GM18502 (cell line): ENCODE measurements around the gene AMIGO1.
"Not testable (repeated sequence)": the region's sequence is repeated elsewhere in the genome, so short reads cannot be mapped to it uniquely, and the experiment has no call there.

ENCODE experiments used
- ATAC-seq: cut with Tn5 transposase; IDR thresholded peaks from one replicate; pipeline ENCODE4 v1.9.1; 2021; ENCODE audit warnings: mild to moderate bottlenecking; ENCODE audit not compliant: unreplicated experiment, poor library complexity

Gene AMIGO1

GRCh38 chr1:109488201-109488600, 21.3 kb downstream of the AMIGO1 start:
- no peak for ATAC-seq

DNA sequence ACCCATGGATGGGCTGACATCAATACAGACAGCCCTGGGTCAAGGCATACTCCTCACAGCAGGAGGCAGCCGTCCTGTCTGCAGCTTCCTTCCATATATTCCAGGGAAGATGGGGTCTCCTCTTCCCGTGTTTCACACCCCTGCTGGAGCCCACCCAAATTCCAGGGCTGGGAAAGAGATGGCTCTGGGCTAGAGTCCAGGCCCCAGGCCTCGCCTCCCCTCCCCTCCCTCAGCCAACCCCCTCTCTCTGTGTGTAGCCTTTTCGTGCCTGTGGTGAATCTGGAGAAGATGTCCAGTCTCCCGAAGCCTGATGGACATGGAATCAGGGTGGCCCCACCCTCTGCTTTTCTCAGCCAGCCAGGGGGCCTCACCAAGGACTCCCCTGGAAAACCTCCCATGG, 22.3 kb downstream of the AMIGO1 start:
- ATAC-seq, result no peak

- ATAC-seq, result no peak
Measured at GRCh38 chr1:109485001-109485400, 24.5 kb downstream of the AMIGO1 start.

GRCh38 chr1:109484519-109484975, 25.0 kb downstream of the AMIGO1 start:
- peak; percentile 6 for ATAC-seq

DNA sequence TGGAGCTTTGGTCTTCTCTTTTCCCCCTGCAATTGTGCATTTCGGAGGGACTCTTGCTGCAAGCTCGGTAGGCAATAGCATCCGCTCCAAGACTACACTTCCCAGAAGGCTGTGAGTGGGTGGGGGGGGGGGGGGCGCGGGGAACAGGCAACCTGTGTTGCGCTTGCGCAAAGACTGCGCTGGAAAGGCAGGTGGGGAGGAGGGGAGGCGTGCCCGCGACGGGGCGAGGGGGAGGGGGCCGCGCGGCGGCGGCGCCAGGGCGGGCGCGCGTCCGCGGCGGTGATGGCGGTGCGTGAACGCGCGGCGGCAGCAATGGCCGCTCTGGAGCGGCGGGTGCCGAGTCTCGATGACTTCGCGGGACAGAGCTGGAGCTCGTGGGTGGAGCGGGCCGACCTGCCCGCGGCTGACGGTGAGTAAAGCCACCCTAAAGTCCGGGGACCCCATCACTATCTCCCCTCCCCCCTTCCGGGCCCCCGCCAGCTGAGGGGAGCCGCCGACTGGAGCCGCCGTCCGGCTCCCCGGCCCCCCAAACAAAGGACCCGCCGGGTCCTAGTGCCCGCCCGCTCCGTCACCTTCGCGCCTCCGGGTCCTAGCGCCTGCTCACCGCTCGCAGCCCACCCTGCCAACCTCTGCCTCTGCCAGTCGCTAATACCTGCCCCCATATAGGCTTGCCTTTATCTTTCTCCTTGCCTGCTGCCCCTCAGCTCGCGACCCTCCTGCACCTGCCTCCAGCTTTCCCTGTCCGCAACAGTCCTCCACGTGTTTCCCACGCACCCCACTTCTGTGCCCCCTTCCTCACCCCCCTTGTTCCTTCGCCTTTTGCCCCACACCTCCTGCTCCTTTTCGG, 25.6 kb downstream of the AMIGO1 start, which contains the start of gene ATXN7L2:
TSS of gene ATXN7L2 (plus strand) at position 234 of the 847 bp plus-strand sequence. CDS start at position 283, 49 bp downstream.
- peak; percentile 79 for ATAC-seq

GRCh38 chr1:109482791-109483671, 26.5 kb downstream of the AMIGO1 start:
- ATAC-seq, result peak; percentile 17

DNA sequence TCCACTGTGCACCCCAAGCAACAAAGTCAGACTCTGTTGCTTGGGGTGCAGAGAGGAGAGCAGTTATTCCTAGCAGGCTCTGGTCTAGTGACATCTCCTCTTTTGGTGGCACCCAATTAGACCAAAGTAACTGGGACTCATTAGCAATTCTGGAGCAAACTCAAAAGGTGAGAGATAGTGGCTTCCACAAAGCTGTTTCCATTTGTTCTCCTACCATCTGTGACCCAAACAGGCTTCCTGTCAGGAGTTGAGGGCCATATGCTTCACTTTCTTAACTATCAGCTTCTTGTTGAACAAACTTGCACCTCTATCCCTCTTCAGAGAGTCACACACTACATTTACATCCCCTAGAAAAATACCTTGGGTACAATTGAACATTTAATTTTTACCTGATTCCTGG, 27.3 kb downstream of the AMIGO1 start:
- ATAC-seq, result no peak

- no peak for ATAC-seq
Measured at GRCh38 chr1:109481646-109482045, 27.9 kb downstream of the AMIGO1 start.

DNA sequence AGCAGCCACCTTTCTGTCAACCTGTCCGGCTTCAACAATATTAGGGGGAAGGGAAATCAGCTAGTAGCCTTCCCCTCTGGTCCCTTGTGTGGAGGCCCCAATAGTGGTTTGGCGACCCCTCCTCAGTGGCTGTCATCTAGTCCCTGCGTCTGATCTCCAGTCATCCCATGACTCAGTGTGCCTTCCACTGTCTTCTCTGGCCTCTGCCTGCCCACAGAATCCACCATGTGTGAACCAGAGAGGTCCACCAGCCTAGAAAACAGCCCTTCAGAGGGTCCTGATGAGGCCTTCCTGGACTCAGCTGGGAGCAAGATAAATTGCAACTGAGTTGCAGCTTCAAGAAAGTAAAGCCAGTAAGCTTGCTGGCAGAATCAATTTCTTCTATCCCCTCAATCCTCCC, 29.6 kb downstream of the AMIGO1 start:
- ATAC-seq, result no peak

- ATAC-seq, result no peak
Measured at GRCh38 chr1:109479311-109479710, 30.2 kb downstream of the AMIGO1 start.

DNA sequence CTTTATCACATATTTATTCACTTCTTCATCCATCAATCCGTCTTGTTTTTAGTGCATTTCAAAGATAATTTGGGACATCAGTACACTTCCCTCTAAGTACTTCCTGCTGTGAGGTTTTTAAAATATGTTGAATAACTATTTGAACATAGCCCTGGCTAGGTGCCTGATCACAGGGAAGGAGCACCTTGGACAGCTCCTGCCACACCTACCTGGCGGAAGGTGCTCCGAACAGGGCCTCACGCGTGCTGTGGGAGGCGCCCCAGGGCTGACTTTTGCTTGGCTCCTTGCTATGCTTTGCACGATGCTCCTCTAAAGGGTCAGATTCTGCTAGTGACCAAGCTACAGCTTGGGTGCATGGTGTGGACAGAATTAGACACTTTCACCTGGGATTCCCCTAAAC, 30.7 kb downstream of the AMIGO1 start:
- no peak for ATAC-seq

DNA sequence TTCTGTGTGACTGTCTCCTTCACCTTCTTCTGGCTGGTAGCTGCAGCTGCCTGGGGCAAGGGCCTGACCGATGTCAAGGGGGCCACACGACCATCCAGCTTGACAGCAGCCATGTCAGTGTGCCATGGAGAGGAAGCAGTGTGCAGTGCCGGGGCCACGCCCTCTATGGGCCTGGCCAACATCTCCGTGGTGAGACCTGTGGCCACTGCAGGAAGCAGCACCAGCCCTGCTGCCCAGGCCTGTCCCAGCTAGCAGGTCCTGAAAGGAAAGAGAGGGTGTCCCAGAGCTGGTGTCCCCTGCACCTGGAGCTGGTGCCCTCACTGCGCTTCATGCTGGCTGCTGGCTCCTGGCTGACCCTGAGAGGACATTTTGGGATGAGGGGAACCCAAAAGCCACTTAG, 31.7 kb downstream of the AMIGO1 start:
- ATAC-seq, result no peak

- ATAC-seq, result no peak
Measured at GRCh38 chr1:109476825-109477224, 32.7 kb downstream of the AMIGO1 start.

GRCh38 chr1:109475261-109475660, 34.3 kb downstream of the AMIGO1 start:
- no peak for ATAC-seq

GRCh38 chr1:109474697-109475096, 34.8 kb downstream of the AMIGO1 start:
- no peak for ATAC-seq

DNA sequence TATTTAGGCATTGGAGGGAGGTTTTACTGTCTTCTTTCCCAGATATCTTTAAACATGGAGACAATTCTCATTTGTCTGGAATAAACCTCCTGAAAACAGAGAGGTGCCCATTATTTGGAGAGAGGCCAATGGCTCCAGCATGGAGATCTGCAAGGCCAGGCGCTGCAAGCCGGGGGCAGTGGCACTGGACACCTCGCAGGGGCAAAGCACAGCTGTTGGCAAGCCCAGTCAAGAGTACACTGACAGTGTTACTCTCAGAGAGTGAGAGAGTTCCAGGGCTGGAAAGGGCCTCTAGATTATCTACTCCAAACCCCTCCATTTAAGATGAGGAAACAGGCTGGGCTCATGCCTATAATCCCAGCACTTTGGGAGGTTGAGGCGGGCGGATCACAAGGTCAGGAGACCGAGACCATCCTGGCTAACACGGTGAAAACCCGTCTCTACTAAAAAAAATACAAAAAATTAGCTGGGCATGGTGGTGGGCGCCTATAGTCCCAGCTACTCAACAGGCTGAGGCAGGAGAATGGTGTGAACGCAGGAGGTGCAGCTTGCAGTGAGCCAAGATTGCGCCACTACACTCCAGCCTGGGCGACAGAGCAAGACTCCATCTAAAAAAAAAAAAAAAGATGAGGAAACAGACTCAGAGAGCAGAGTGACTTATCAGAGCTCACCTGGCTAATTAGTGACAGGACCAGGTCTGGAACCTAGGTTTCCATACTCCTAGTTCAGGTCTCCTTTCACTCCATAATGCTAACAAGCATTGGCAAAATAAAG, 36.1 kb downstream of the AMIGO1 start:
- ATAC-seq, result not testable (repeated sequence)

DNA sequence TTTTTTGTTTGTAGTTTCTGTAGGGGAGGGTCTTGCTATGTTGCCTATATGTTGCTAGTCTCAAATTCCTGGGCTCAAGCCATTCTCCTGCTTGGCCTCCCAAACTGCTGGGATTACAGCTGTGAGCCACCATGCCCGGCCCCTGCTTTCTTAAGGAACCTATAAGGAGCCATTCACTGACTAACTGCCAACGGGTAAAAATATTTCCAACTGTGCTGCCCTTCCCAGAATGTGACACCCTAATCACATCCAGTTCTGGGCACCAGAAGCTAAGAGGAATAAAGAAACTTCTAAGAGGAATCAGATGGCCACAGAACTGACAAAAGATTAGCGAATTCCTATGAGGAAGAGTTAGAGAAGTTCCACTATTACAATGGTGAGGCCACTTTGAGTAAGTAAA, 36.7 kb downstream of the AMIGO1 start:
- no peak for ATAC-seq

DNA sequence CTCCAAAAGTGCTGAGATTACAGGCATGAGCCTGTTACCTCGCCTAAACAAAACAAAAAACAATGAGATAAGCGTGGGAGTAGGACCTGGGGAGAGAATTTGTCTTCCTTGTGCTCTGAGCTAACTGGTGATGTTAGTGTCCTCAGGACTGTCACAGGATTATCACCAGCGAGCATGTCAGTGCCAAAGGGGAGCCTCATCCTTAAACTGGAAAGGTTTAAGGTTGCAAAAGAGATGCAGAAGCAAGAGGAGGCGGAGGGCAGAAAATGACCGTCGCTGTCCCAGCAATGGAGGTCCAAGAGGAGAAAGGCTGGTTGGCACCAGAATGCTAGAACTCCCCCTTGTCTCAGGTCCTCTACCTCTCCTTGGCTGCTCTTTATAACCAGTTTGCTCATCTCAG, 39.3 kb downstream of the AMIGO1 start:
- ATAC-seq, result no peak

GRCh38 chr1:109468903-109469302, 40.6 kb downstream of the AMIGO1 start:
- no peak for ATAC-seq

- no peak for ATAC-seq
Measured at GRCh38 chr1:109468061-109468460, 41.5 kb downstream of the AMIGO1 start.
